Astrocyte of the cerebellum (primary cell): ENCODE measurements around the gene XRCC4.
"Not testable (repeated sequence)": the region's sequence is repeated elsewhere in the genome, so short reads cannot be mapped to it uniquely, and the experiment has no call there.

Source experiments
- DNase-seq: peaks from one replicate; pipeline ENCODE4 v3.0.0-alpha.2; 2011; ENCODE audit warnings: low read depth
- H3K4me3 ChIP-seq: 2 replicates; pipeline ENCODE4 v1.5.1; 2011; ENCODE audit warnings: mild to moderate bottlenecking, low read depth, low read length, moderate library complexity
- CTCF ChIP-seq: IDR thresholded peaks from 2 replicates; pipeline ENCODE4 v1.5.1; 2012; ENCODE audit warnings: low read length, low read depth, moderate library complexity, mild to moderate bottlenecking; ENCODE audit errors: missing control alignments
- in situ Hi-C: cut with HindIII; loops from 2 replicates; pipeline ENCODE4 v1.10.0; 2017; ENCODE audit warnings: low sequenced_read_pairs

XRCC4 gene

DNA sequence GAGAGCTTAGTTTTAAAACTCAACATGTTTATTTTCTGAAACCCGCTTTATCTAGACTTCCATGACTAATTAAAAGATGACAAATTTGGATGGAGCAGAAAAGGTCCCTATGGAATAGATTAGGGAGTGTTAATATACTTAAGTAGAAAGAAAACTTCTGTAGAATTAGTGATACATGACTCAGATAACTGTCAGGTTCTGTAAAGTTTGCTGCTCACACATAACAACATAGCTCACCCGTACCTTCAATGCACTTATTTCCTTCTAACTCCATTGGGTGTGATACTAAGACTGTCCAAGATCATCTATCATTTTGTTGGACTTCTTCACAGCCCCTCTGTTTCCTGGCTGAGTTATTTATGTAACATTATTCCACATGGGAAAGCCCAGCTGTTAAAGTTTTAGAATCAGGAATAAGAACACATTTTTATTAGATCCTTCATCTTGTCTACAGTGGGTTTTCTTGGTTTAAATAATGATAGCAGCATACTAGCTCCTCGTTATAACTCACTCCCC, 27.9 kb upstream of the XRCC4 start:
- no peak for TF ChIP-seq CTCF
- in situ Hi-C loops = no loop called here
- no peak overlapping the region for H3K4me3 ChIP-seq
- DNase-seq = no peak

GRCh38 chr5:83050723-83051340, 26.5 kb upstream of the XRCC4 start:
- in situ Hi-C loops = no loop called here
- DNase-seq = no peak
- TF ChIP-seq CTCF = no peak
- H3K4me3 ChIP-seq = no peak overlapping the region

DNA sequence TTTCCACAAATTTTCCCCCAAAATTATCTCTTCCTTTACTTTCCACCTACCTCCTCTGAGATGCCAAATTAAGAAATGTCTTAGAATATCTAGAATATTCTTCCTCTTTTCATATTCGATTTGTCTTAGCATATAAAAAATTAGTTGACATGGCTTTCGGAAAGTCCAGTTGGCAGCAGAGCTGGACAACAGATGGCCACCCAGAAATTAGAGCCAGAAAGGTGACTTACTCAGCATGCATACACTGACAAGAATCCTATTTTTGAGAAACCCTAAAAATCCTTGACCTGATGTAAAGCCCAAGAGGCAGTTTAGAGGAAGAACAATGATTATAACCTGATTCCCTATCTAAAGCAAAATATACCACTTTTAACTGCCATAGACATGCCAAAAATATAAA, 22.2 kb upstream of the XRCC4 start:
- H3K4me3 ChIP-seq = no peak overlapping the region
- in situ Hi-C loops = no loop called here
- no peak for DNase-seq
- no peak for TF ChIP-seq CTCF

- TF ChIP-seq CTCF = no peak
- no peak for DNase-seq
- in situ Hi-C loops = no loop called here
- H3K4me3 ChIP-seq = no peak overlapping the region
Observed at GRCh38 chr5:83058726-83059125, 18.6 kb upstream of the XRCC4 start.

GRCh38 chr5:83059341-83059740, 18.0 kb upstream of the XRCC4 start:
- DNase-seq = no peak
- H3K4me3 ChIP-seq = no peak overlapping the region
- in situ Hi-C loops = no loop called here
- TF ChIP-seq CTCF = no peak

- in situ Hi-C loops = no loop called here
- DNase-seq = no peak
- TF ChIP-seq CTCF = no peak
Observed at GRCh38 chr5:83066548-83067110, 10.7 kb upstream of the XRCC4 start.

DNA sequence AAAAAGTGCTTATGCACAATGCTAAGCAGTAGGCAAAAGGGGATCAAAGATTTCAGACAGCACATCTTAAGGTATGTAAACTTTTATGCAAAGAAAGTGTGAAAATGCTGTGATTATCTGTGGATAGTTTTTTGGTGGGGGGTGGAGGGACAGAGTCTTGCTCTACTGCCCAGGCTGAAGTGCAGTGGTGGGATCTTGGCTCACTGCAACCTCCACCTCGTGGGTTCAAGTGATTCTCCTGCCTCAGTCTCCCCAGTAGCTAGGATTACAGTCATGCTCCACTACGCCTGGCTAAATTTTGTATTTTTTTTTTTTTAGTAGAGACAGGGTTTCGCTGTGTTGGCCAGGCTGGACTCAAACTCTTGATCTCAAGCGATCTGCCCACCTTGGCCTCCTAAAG, 10.0 kb upstream of the XRCC4 start:
- H3K4me3 ChIP-seq, DNase-seq, in situ Hi-C loops: not testable (repeated sequence)

More at GRCh38 chr5:83066548-83067110, 10.7 kb upstream of the XRCC4 start:
- H3K4me3 ChIP-seq = no peak overlapping the region
